ENCODE data around the gene ADGRE3. TPM values are rescaled to one million over a fixed set of nuclear protein-coding genes. Genes with fewer than 3 reads are reported as not detected.

Gene ADGRE3
- total and polyA plus RNA-seq, 5 experiments from 2014 or later = not detected

GRCh38 chr19:14689598-14690503, 15.2 kb upstream of the ADGRE3 start, which contains the start of gene ZNF333:
Gene ZNF333, plus strand, starts transcription at chr19:14690048. Its CDS starts 3,444 bp downstream, at chr19:14693492.
- H3K27me3 Mint-ChIP-seq = no peaks in the 10 kb centered on the region
- H3K27ac Mint-ChIP-seq = peak within 1 kb of the TSS; percentile 96 to 100 (median 99)
- DNase-seq (peak; percentile 94 to 99 (median 96)), ATAC-seq (peak; percentile 90 to 92)
- peak within 1 kb of the TSS; percentile 93 to 99 (median 95) for H3K4me3 Mint-ChIP-seq
- H3K4me1 Mint-ChIP-seq = peaks cover 6 to 44% (median 19%) of the 10 kb centered on the region in 4 donors
- POLR2A ChIA-PET = interaction anchor here (0.6 to 1.6 kb wide), 7 partner anchors 116 to 1843 kb away, joined by 3 to 7 read pairs (median 4); partner anchors contain the start of genes DNAJB1 and NDUFB7
- peaks cover 0 to 17% (median 0%) of the 10 kb centered on the region in 3 donors for H3K36me3 Mint-ChIP-seq
- no peaks in the 10 kb centered on the region for H3K9me3 Mint-ChIP-seq

DNA sequence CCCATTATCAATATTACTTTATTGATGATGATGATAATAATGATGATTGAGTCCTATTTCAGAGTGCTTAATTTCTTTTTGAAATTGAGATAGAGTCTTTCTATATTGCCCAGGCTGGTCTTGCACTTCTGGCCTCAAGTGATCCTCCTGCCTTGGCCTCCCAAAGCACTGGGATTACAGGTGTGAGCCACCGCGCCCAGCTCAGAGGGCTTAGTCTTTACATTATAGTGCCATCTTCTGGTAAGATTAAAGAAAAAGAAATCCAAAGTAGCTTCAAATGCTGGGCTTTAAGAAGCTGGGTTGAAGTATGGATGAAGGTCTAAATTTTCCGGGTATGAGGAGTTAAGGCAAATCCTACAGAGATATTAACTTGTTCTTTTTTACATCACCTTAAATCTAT, 11.8 kb upstream of the ADGRE3 start:
- ATAC-seq (no peak), DNase-seq (peak in 3 of 10 donors; percentile 21 to 24 (median 21))
- H3K4me1 Mint-ChIP-seq = peaks cover 0 to 46% (median 10%) of the 10 kb centered on the region in 4 donors
- no peaks in the 10 kb centered on the region for H3K36me3 Mint-ChIP-seq
- no peak overlapping the region for H3K4me3 Mint-ChIP-seq
- H3K9me3 Mint-ChIP-seq = peaks cover 0 to 1% (median 0%) of the 10 kb centered on the region in 9 donors
- POLR2A ChIA-PET = interaction anchor here (0.6 to 1.3 kb wide), 4 partner anchors 104 to 169 kb away, joined by 3 to 6 read pairs (median 4); partner anchors contain the start of gene DNAJB1
- peak overlapping the region in 2 of 10 donors; percentile 20 to 37 for H3K27ac Mint-ChIP-seq
- H3K27me3 Mint-ChIP-seq = peaks cover 2 to 12% (median 6%) of the 10 kb centered on the region in 5 donors

DNA sequence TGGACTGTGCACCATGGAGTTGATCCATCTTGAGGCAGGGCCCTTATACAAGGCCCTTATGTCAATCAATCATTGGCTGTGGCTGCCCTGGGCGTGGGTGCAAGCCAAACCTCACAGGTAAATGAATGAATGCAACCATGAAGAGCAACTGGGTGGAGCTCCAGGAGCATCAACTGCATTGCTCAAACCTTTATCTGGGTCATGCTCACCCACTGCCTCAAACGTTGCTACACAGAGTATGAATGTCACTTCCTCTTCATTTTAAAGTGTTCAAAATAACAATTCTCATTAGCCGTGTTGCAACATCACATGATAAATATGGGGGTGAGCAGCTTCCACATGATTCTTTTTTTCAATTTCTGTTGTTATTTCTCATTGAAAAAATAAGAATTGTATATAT, 8.8 kb upstream of the ADGRE3 start:
- DNase-seq (no peak), ATAC-seq (no peak)
- POLR2A ChIA-PET = no interaction called here
- peaks cover 0 to 20% (median 0%) of the 10 kb centered on the region in 4 donors for H3K4me1 Mint-ChIP-seq
- peaks cover 2 to 12% (median 6%) of the 10 kb centered on the region in 5 donors for H3K27me3 Mint-ChIP-seq
- H3K4me3 Mint-ChIP-seq = no peak overlapping the region
- H3K27ac Mint-ChIP-seq = no peak overlapping the region
- H3K36me3 Mint-ChIP-seq = no peaks in the 10 kb centered on the region
- peaks cover 0 to 1% (median 0%) of the 10 kb centered on the region in 9 donors for H3K9me3 Mint-ChIP-seq

- no peak overlapping the region for H3K27ac Mint-ChIP-seq
- DNase-seq (no peak), ATAC-seq (no peak)
- peaks cover 0 to 1% (median 0%) of the 10 kb centered on the region in 9 donors for H3K9me3 Mint-ChIP-seq
- no peak overlapping the region for H3K4me3 Mint-ChIP-seq
- H3K36me3 Mint-ChIP-seq = no peaks in the 10 kb centered on the region
- POLR2A ChIA-PET = no interaction called here
- H3K4me1 Mint-ChIP-seq = peaks cover 0 to 20% (median 0%) of the 10 kb centered on the region in 4 donors
- peaks cover 2 to 12% (median 6%) of the 10 kb centered on the region in 5 donors for H3K27me3 Mint-ChIP-seq
Measured at GRCh38 chr19:14682084-14682483, 7.4 kb upstream of the ADGRE3 start.

GRCh38 chr19:14678199-14678598, 3.6 kb upstream of the ADGRE3 start:
- Mint-ChIP-seq H3K4me3 (no peak overlapping the region), H3K27me3 (peaks cover 9 to 24% (median 21%) of the 10 kb centered on the region in 5 donors), H3K9me3 (peaks cover 0 to 1% (median 0%) of the 10 kb centered on the region in 9 donors), H3K36me3 (no peaks in the 10 kb centered on the region), H3K4me1 (peaks cover 0 to 16% (median 0%) of the 10 kb centered on the region in 4 donors), H3K27ac (no peak overlapping the region)
- POLR2A ChIA-PET = no interaction called here
- no peak for DNase-seq
- no peak for ATAC-seq

DNA sequence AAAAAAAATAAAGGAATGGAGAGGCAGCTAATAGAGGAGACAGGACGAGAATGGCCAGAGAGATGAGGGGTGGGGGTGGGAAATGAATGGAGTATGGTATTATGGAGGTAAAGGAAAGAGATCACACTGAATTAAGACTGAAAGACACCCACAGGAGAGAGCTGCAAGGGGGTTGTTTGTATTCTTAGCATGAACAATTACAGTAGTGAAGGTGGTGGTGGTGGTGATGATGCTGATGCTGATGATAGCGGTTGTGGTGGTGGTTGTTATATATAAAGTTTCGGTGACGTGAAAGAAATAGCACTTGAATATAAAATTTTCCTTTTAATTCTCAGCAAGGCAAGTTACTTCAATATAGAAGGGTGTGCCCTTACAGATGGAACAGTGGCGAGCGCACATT, 2.8 kb upstream of the ADGRE3 start:
- Mint-ChIP-seq H3K27ac (no peak overlapping the region), H3K27me3 (peaks cover 10 to 28% (median 28%) of the 10 kb centered on the region in 5 donors), H3K9me3 (peaks cover 0 to 1% (median 0%) of the 10 kb centered on the region in 9 donors), H3K4me3 (no peak overlapping the region), H3K36me3 (no peaks in the 10 kb centered on the region), H3K4me1 (peaks cover 0 to 20% (median 0%) of the 10 kb centered on the region in 4 donors)
- DNase-seq (no peak), ATAC-seq (no peak)
- POLR2A ChIA-PET = no interaction called here

DNA sequence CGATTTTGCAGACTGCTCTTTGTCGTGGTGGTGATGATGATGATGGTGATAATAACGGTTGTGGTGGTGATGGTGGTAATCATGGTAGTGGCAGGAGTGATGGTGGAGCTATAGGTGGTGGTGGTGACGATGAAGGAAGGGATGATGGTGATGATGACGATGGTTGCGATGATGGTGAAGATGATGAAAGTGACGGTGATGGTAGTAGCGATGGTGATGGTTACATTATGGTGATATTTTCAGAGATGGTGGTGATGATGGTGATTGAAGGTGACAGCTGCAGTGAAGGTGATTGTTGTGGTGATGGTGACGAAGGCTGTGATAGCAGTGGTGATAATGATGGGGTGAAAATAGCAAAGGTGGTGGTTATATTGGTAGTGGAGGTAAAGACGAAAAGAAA, 2.1 kb upstream of the ADGRE3 start:
- ATAC-seq (no peak), DNase-seq (no peak)
- Mint-ChIP-seq H3K27ac (no peak overlapping the region), H3K36me3 (no peaks in the 10 kb centered on the region), H3K27me3 (peaks cover 8 to 31% (median 24%) of the 10 kb centered on the region in 5 donors), H3K9me3 (no peaks in the 10 kb centered on the region), H3K4me1 (peaks cover 0 to 23% (median 0%) of the 10 kb centered on the region in 4 donors), H3K4me3 (no peak overlapping the region)
- POLR2A ChIA-PET = interaction anchor here (0.7 kb wide), 1 partner anchor 1359 kb away, joined by 12 read pairs; no protein-coding TSS in a partner anchor

DNA sequence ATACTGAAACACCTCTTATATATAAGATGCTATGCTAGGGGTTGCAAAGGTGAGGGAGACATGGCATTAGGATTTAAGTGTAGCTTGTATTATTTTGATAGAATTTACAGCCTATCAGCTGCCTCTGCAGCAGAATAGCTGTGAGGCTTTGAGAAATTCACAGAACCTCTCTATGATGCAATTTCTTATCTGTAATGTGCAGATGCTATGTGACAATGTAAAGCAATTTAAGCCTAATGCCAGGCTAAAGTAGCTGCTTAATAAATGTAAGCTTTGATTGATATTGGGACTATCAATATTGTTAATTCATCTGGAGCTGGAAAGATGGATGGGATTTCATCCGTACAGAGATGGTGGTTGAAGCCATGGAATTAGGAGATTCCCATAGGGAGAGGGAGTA, 1.6 kb downstream of the ADGRE3 start:
- peaks cover 0 to 33% (median 0%) of the 10 kb centered on the region in 4 donors for H3K4me1 Mint-ChIP-seq
- no peak for ATAC-seq
- peaks cover 0 to 8% (median 2%) of the 10 kb centered on the region in 3 donors for H3K36me3 Mint-ChIP-seq
- H3K27me3 Mint-ChIP-seq = peaks cover 11 to 42% (median 32%) of the 10 kb centered on the region in 5 donors
- DNase-seq = no peak
- H3K4me3 Mint-ChIP-seq = no peak overlapping the region
- peaks cover 0 to 27% (median 8%) of the 10 kb centered on the region in 9 donors for H3K9me3 Mint-ChIP-seq
- no peak overlapping the region for H3K27ac Mint-ChIP-seq
- POLR2A ChIA-PET = no interaction called here

DNA sequence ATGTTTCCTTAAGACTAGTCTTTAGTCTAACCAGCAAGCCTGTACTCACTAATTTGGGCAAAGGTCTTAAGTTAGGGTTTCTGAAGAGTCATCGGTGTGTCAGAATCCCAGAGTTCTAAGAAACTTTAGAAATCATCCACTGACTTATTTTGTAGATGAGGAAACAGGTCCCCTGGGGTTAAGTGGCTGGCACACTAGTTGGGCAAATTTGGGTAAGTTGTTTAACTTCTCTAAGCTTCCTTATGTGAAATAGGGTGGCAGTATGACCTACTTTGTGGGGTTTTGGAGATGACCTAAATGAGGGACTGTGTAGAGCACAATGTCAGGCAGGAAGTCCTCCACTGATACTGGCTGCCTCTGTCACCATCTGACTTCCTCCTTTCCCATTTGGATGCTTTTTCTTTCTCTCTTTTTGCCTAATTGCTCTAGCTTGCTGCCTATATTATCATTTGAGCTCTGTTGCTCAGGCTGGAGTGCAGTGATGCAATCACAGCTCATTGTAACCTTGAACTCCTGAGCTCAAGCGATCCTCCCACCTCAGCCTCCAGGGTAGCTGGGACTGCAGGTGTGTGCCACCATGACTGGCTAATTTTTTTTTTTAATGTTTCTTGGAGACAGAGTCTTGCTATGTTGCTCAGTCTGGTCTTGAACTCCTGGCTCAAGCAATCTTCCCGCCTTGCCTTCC, 2.3 kb downstream of the ADGRE3 start:
- H3K36me3 Mint-ChIP-seq = peaks cover 0 to 8% (median 2%) of the 10 kb centered on the region in 3 donors
- H3K4me3 Mint-ChIP-seq = no peak overlapping the region
- POLR2A ChIA-PET = no interaction called here
- H3K9me3 Mint-ChIP-seq = peaks cover 0 to 27% (median 8%) of the 10 kb centered on the region in 9 donors
- ATAC-seq (no peak), DNase-seq (no peak)
- H3K27ac Mint-ChIP-seq = no peak overlapping the region
- peaks cover 0 to 38% (median 0%) of the 10 kb centered on the region in 4 donors for H3K4me1 Mint-ChIP-seq
- H3K27me3 Mint-ChIP-seq = peaks cover 11 to 42% (median 32%) of the 10 kb centered on the region in 5 donors

DNA sequence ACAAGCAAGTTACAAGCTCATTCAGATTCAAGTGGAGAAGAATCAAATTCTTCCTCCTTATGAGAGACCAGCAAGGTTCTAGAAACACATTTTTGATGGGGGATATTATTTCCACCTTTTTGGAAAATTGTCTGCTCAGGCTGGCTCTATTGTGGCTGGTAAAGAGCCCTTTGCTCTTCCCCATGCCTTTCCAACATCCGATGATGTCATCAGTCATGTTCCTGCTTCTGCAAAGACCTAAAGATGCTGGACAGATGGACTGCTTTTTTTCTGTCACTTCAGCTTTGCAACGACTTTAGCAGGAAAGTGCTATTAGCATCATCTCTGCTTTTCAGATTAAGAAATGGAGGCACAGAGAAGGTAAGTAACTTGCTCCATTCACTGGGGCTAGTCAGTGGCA, 4.2 kb downstream of the ADGRE3 start:
- H3K36me3 Mint-ChIP-seq = peaks cover 0 to 8% (median 2%) of the 10 kb centered on the region in 3 donors
- H3K4me1 Mint-ChIP-seq = peaks cover 0 to 43% (median 0%) of the 10 kb centered on the region in 4 donors
- ATAC-seq (no peak), DNase-seq (no peak)
- H3K4me3 Mint-ChIP-seq = no peak overlapping the region
- H3K9me3 Mint-ChIP-seq = peaks cover 0 to 27% (median 8%) of the 10 kb centered on the region in 9 donors
- POLR2A ChIA-PET = no interaction called here
- no peak overlapping the region for H3K27ac Mint-ChIP-seq
- peaks cover 13 to 46% (median 33%) of the 10 kb centered on the region in 5 donors for H3K27me3 Mint-ChIP-seq

DNA sequence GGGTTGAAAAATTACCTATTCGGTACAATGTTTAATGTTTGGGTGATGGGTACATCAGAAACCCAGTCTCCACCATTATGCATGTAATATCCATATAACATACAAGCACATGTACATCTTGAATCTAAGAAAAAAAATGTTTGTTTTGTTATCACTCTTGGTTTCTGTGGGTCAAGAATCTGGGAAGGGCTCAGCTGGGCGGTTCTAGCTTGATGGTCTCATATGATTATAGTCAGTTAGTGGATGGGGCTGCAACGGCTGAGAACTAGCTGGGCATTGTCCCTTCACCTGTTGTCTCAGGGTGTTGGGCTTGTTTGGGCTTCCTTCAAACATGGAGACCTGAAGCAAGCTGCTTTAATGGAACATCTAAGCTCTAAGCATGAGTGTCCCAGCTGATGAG, 4.7 kb downstream of the ADGRE3 start:
- H3K4me1 Mint-ChIP-seq = peaks cover 0 to 41% (median 0%) of the 10 kb centered on the region in 4 donors
- POLR2A ChIA-PET = no interaction called here
- no peak for DNase-seq
- H3K9me3 Mint-ChIP-seq = peaks cover 0 to 27% (median 8%) of the 10 kb centered on the region in 9 donors
- no peak for ATAC-seq
- H3K36me3 Mint-ChIP-seq = peaks cover 0 to 8% (median 2%) of the 10 kb centered on the region in 3 donors
- peaks cover 12 to 46% (median 33%) of the 10 kb centered on the region in 5 donors for H3K27me3 Mint-ChIP-seq
- H3K4me3 Mint-ChIP-seq = no peak overlapping the region
- H3K27ac Mint-ChIP-seq = no peak overlapping the region

- Mint-ChIP-seq H3K27me3 (peaks cover 5 to 29% (median 11%) of the 10 kb centered on the region in 5 donors), H3K27ac (no peak overlapping the region), H3K36me3 (no peaks in the 10 kb centered on the region), H3K4me3 (no peak overlapping the region), H3K9me3 (peaks cover 0 to 2% (median 0%) of the 10 kb centered on the region in 9 donors), H3K4me1 (peaks cover 0 to 12% (median 0%) of the 10 kb centered on the region in 4 donors)
- DNase-seq = no peak
- POLR2A ChIA-PET = no interaction called here
- no peak for ATAC-seq
Measured at GRCh38 chr19:14661372-14661924, 13.2 kb downstream of the ADGRE3 start.
